HCT116 (cell line): Measurements from ENCODE around the gene GIMAP4. TPM values are rescaled to one million over a fixed set of nuclear protein-coding genes. Genes with fewer than 3 reads are reported as not detected.

Experiments used
- ATAC-seq: fragments of 200-7000 bp; cut with Tn5 transposase; 2 replicates; pipeline ENCODE4 v1.9.1; 2020; ENCODE audit warnings: mild to moderate bottlenecking, moderate library complexity
- BruUV-seq: library from RNA; stranded (reverse); fragments of 400-500 nt; replicated peaks from 2 replicates; lab custom pipeline; 2021; lab: Mats Ljungman, UMichigan
- CTCF ChIA-PET: fragments of 300-600 bp; sonication (Branson Sonifier 250); formaldehyde crosslinking; loops from one replicate; lab custom pipeline; 2021; ENCODE audit warnings: antibody characterized with exemption; lab: Charles Lee
- POLR2A ChIA-PET: fragments of 300-600, 350-600 bp; sonication (Branson Sonifier 250); formaldehyde crosslinking; loops from one replicate; lab custom pipeline; 2021; ENCODE audit warnings: antibody characterized with exemption; lab: Charles Lee
- RAD21 ChIA-PET, 2 experiments: fragments of 300-600 bp; sonication (Branson Sonifier 250); formaldehyde crosslinking; loops; one replicate each; lab custom pipeline; 2023; ENCODE audit warnings: low total read pairs in 2 of 2; ENCODE audit not compliant: uncharacterized antibody in 2 of 2, unreplicated experiment in 2 of 2, low non-redundant PET in 1 of 2; lab: Charles Lee
- DNase-seq: peaks from one replicate; pipeline ENCODE4 v3.0.0-alpha.2; 2010; ENCODE audit warnings: low read depth, low spot score
- H2AFZ ChIP-seq: fragments of 200-600 bp; shearing (Covaris generic), sonication (generic); 2 replicates; pipeline ENCODE4 v1.6.1; 2017; ENCODE audit warnings: low read depth, mixed run types, mixed read lengths, antibody characterized with exemption, low read length; ENCODE audit not compliant: poor library complexity, severe bottlenecking
- H3K27ac ChIP-seq: 2 replicates; pipeline ENCODE4 v1.5.1; 2012; ENCODE audit warnings: low read depth, low read length
- H3K27me3 ChIP-seq: fragments of 200-600 bp; sonication (generic); 2 replicates; pipeline ENCODE4 v1.6.1; 2016; ENCODE audit warnings: mixed run types, low read length, mixed read lengths; ENCODE audit not compliant: insufficient read depth
- H3K36me3 ChIP-seq, 2 experiments: fragments of 200-500 bp in 1 of 2; fragments of 200-600 bp in 1 of 2; sonication (Bioruptor generic) in 1 of 2; sonication (generic) in 1 of 2; 2 replicates each; pipeline versions ENCODE4 v1.5.1 to v1.6.1; 2014 to 2016; ENCODE audit warnings: low read length in 2 of 2, inconsistent platforms in 1 of 2, mixed read lengths in 1 of 2, mixed run types in 1 of 2; ENCODE audit not compliant: insufficient read depth in 2 of 2, control insufficient read depth in 1 of 2
- H3K4me1 ChIP-seq, 2 experiments: fragments of 200-600 bp in 1 of 2; sonication (generic) in 1 of 2; 2 replicates each; pipeline versions ENCODE4 v1.5.1 to v1.6.1; 2012 to 2017; ENCODE audit warnings: low read length in 2 of 2, inconsistent platforms in 1 of 2, mild to moderate bottlenecking in 1 of 2, mixed read lengths in 1 of 2, mixed run types in 1 of 2, moderate library complexity in 1 of 2; ENCODE audit not compliant: insufficient read depth in 2 of 2, control insufficient read depth in 1 of 2
- H3K4me2 ChIP-seq: fragments of 200-600 bp; sonication (generic); 2 replicates; pipeline ENCODE4 v1.6.1; 2017; ENCODE audit warnings: mixed run types, low read length, mixed read lengths
- H3K4me3 ChIP-seq, 2 experiments: fragments of 200-600 bp in 1 of 2; sonication (generic) in 1 of 2; replicated peaks in 1 of 2; 2 replicates each; pipeline ENCODE4 v1.5.1; 2011 to 2016; ENCODE audit warnings: low read length in 2 of 2, control low read depth in 1 of 2, low read depth in 1 of 2, mild to moderate bottlenecking in 1 of 2, mixed read lengths in 1 of 2, mixed run types in 1 of 2
- H3K79me2 ChIP-seq: fragments of 200-600 bp; sonication (generic); 2 replicates; pipeline ENCODE4 v1.6.1; 2017; ENCODE audit warnings: mild to moderate bottlenecking, mixed run types, low read length, moderate library complexity, mixed read lengths; ENCODE audit not compliant: insufficient read depth
- H3K9ac ChIP-seq: fragments of 200-600 bp; sonication (generic); 2 replicates; pipeline ENCODE4 v1.6.1; 2016; ENCODE audit warnings: low read length, mixed read lengths
- H3K9me2 ChIP-seq: fragments of 200-600 bp; sonication (generic), shearing (Covaris generic); 2 replicates; pipeline ENCODE4 v1.6.1; 2017; ENCODE audit warnings: mixed run types, mild to moderate bottlenecking, moderate library complexity; ENCODE audit not compliant: insufficient read depth
- H3K9me3 ChIP-seq, 2 experiments: fragments of 200-500 bp in 1 of 2; fragments of 200-600 bp in 1 of 2; sonication (Bioruptor generic) in 1 of 2; sonication (generic) in 1 of 2; 2 replicates each; pipeline ENCODE4 v1.6.1; 2014 to 2017; ENCODE audit warnings: low read length in 2 of 2, mixed read lengths in 2 of 2, inconsistent platforms in 1 of 2, low read depth in 1 of 2, mild to moderate bottlenecking in 1 of 2, mixed run types in 1 of 2, moderate library complexity in 1 of 2; ENCODE audit not compliant: control insufficient read depth in 1 of 2, insufficient read depth in 1 of 2
- H4K20me1 ChIP-seq: fragments of 200-600 bp; sonication (generic), shearing (Covaris generic); 2 replicates; pipeline ENCODE4 v1.6.1; 2017; ENCODE audit warnings: mixed run types, mild to moderate bottlenecking, moderate library complexity; ENCODE audit not compliant: insufficient read depth
- CBX3 ChIP-seq: IDR thresholded peaks from 2 replicates; pipeline ENCODE4 v1.6.1; 2012; ENCODE audit warnings: low read depth
- CEBPB ChIP-seq: IDR thresholded peaks from 2 replicates; pipeline ENCODE4 v1.6.1; 2012; ENCODE audit warnings: low read depth
- ELF1 ChIP-seq: IDR thresholded peaks from 2 replicates; pipeline ENCODE4 v1.6.1; 2012; ENCODE audit warnings: low read depth, borderline replicate concordance
- EZH2 ChIP-seq: fragments of 200-600 bp; sonication (generic); IDR thresholded peaks from 2 replicates; pipeline ENCODE4 v1.6.1; 2017; ENCODE audit warnings: antibody characterized with exemption, mixed run types
- EZH2phosphoT487 ChIP-seq: fragments of 200-600 bp; IDR thresholded peaks from 2 replicates; pipeline ENCODE4 v1.6.1; 2018; ENCODE audit warnings: antibody characterized with exemption, borderline replicate concordance
- JUND ChIP-seq: IDR thresholded peaks from 2 replicates; pipeline ENCODE4 v1.6.1; 2012
- SIN3A ChIP-seq: IDR thresholded peaks from 2 replicates; pipeline ENCODE4 v1.6.1; 2012; ENCODE audit warnings: low read depth
- SP1 ChIP-seq: IDR thresholded peaks from 2 replicates; pipeline ENCODE4 v1.6.1; 2012; ENCODE audit warnings: low read depth
- SRF ChIP-seq: IDR thresholded peaks from 2 replicates; pipeline ENCODE4 v1.6.1; 2012; ENCODE audit warnings: low read depth
- TCF7L2 ChIP-seq: IDR thresholded peaks from 2 replicates; pipeline ENCODE4 v1.7.0; 2011; ENCODE audit warnings: borderline replicate concordance, inconsistent platforms; ENCODE audit not compliant: insufficient read depth, insufficient read length; ENCODE audit errors: extremely low read depth
- YY1 ChIP-seq: IDR thresholded peaks from 2 replicates; pipeline ENCODE4 v1.6.1; 2011; ENCODE audit warnings: low read length, low read depth, moderate library complexity, mild to moderate bottlenecking; ENCODE audit not compliant: insufficient replicate concordance; ENCODE audit errors: extremely low read depth
- ZFX ChIP-seq: fragments of 450-650 bp; IDR thresholded peaks from 2 replicates; pipeline ENCODE4 v1.6.1; 2017
- intact Hi-C: fragments of 100-400 bp; cut with micrococcal nuclease; formaldehyde crosslinking; loops from 2 replicates; pipeline ENCODE4 v1.10.0; 2022
- total RNA-seq: library from RNA; stranded (reverse); gene quantifications from one replicate; pipeline ENCODE4 v1.2.1, GENCODE V29; 2021; ENCODE audit not compliant: unreplicated experiment
- TF ChIP-seq, protein P1 (sequence below): IDR thresholded peaks from 2 replicates; pipeline ENCODE4 v1.6.1; 2012; ENCODE audit warnings: low read depth
- TF ChIP-seq, protein P2 (sequence below): IDR thresholded peaks from 2 replicates; pipeline ENCODE4 v1.6.1; 2012

Gene GIMAP4
- total RNA-seq, 1 experiment from 2014 or later = 0.49 TPM

DNA sequence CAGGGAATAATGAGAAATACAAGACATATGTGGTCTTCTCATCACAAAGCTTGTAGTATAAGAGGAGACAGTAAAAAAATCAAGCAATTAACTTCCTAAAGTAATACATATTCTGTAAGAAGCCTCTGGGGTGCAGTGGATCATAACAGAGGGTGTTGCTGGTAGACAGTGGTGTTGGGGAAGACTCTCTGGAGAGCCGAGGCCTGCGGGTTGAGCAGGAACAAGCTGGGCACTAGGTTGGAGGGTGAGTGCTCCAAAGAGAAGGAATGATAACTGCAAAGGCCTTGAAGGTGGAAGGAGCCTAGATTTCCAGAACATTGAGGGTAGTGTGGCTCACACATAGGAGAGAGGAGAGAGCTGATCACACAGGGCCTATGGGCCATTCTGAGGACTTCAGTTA, 1.5 kb downstream of the GIMAP4 start:
- no TSS peak for BruUV-seq
- Histone ChIP-seq H3K9me2 (no peaks in the 10 kb centered on the region), H3K36me3 (no peaks in the 10 kb centered on the region), H3K27me3 (0 out of 2 replicates have a peak, but pooled peaks cover 11% of the 10 kb centered on the region), H3K9ac (no peak overlapping the region), H2AFZ (no peak overlapping the region), H3K9me3 (no peaks in the 10 kb centered on the region), H3K27ac (no peak overlapping the region), H3K4me3 (no peak overlapping the region), H3K4me2 (no peak overlapping the region), H3K79me2 (no peaks in the 10 kb centered on the region), H3K4me1 (no peaks in the 10 kb centered on the region), H4K20me1 (no peaks in the 10 kb centered on the region)
- ChIA-PET POLR2A (no interaction called here), RAD21 (no interaction called here), CTCF (no interaction called here)
- no peak for DNase-seq
- no peak for ATAC-seq
- intact Hi-C loops = no loop called here
- TF ChIP-seq TCF7L2 = no peak
- no peak for TF ChIP-seq SP1
- no peak for TF ChIP-seq ZFX
- TF ChIP-seq EZH2 = no peak
- TF ChIP-seq, protein P1, sequence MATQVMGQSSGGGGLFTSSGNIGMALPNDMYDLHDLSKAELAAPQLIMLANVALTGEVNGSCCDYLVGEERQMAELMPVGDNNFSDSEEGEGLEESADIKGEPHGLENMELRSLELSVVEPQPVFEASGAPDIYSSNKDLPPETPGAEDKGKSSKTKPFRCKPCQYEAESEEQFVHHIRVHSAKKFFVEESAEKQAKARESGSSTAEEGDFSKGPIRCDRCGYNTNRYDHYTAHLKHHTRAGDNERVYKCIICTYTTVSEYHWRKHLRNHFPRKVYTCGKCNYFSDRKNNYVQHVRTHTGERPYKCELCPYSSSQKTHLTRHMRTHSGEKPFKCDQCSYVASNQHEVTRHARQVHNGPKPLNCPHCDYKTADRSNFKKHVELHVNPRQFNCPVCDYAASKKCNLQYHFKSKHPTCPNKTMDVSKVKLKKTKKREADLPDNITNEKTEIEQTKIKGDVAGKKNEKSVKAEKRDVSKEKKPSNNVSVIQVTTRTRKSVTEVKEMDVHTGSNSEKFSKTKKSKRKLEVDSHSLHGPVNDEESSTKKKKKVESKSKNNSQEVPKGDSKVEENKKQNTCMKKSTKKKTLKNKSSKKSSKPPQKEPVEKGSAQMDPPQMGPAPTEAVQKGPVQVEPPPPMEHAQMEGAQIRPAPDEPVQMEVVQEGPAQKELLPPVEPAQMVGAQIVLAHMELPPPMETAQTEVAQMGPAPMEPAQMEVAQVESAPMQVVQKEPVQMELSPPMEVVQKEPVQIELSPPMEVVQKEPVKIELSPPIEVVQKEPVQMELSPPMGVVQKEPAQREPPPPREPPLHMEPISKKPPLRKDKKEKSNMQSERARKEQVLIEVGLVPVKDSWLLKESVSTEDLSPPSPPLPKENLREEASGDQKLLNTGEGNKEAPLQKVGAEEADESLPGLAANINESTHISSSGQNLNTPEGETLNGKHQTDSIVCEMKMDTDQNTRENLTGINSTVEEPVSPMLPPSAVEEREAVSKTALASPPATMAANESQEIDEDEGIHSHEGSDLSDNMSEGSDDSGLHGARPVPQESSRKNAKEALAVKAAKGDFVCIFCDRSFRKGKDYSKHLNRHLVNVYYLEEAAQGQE = no peak
- TF ChIP-seq EZH2phosphoT487 = no peak
- TF ChIP-seq ELF1 = no peak
- no peak for TF ChIP-seq JUND
- TF ChIP-seq CBX3 = no peak
- no peak for TF ChIP-seq CEBPB
- TF ChIP-seq SRF = no peak
- TF ChIP-seq YY1 = no peak
- TF ChIP-seq, protein P2, sequence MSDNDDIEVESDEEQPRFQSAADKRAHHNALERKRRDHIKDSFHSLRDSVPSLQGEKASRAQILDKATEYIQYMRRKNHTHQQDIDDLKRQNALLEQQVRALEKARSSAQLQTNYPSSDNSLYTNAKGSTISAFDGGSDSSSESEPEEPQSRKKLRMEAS = no peak
- no peak for TF ChIP-seq SIN3A
